22Rv1 (cell line): ENCODE measurements around the gene SYNJ2.

Experiments used
- H3K27ac ChIP-seq: fragments of 450-650 bp; 2 replicates; pipeline ENCODE4 v1.5.1; 2017
- CTCF ChIP-seq: fragments of 450-650 bp; IDR thresholded peaks from 2 replicates; pipeline ENCODE4 v1.5.1; 2017; ENCODE audit warnings: mild to moderate bottlenecking
- ZFX ChIP-seq: fragments of 450-650 bp; IDR thresholded peaks from 2 replicates; pipeline ENCODE4 v1.6.1; 2017; ENCODE audit warnings: antibody characterized with exemption, borderline replicate concordance

The SYNJ2 gene

GRCh38 chr6:158018851-158019361 is 37.2 kb downstream of the SYNJ2 start:
- no peak overlapping the region for H3K27ac ChIP-seq
- no peak for TF ChIP-seq CTCF
- no peak for TF ChIP-seq ZFX

GRCh38 chr6:158019416-158019815 is 37.8 kb downstream of the SYNJ2 start:
- H3K27ac ChIP-seq, result no peak overlapping the region
- no peak for TF ChIP-seq ZFX
- no peak for TF ChIP-seq CTCF

GRCh38 chr6:158020272-158020711 is 38.6 kb downstream of the SYNJ2 start:
- no peak overlapping the region for H3K27ac ChIP-seq
- no peak for TF ChIP-seq CTCF
- TF ChIP-seq ZFX, result no peak

- no peak overlapping the region for H3K27ac ChIP-seq
- TF ChIP-seq CTCF, result no peak
- no peak for TF ChIP-seq ZFX
Measured at GRCh38 chr6:158020811-158021210, 39.1 kb downstream of the SYNJ2 start.

GRCh38 chr6:158021376-158021775 is 39.7 kb downstream of the SYNJ2 start:
- no peak overlapping the region for H3K27ac ChIP-seq
- TF ChIP-seq CTCF, result no peak
- TF ChIP-seq ZFX, result no peak

GRCh38 chr6:158021814-158022748 is 40.4 kb downstream of the SYNJ2 start:
- no peak overlapping the region for H3K27ac ChIP-seq
- TF ChIP-seq ZFX (no peak), CTCF (no peak)
